ENCODE results near the gene TMEM25.
"Not testable (repeated sequence)": the region's sequence is repeated elsewhere in the genome, so short reads cannot be mapped to it uniquely, and the experiment has no call there.

Gene TMEM25

DNA sequence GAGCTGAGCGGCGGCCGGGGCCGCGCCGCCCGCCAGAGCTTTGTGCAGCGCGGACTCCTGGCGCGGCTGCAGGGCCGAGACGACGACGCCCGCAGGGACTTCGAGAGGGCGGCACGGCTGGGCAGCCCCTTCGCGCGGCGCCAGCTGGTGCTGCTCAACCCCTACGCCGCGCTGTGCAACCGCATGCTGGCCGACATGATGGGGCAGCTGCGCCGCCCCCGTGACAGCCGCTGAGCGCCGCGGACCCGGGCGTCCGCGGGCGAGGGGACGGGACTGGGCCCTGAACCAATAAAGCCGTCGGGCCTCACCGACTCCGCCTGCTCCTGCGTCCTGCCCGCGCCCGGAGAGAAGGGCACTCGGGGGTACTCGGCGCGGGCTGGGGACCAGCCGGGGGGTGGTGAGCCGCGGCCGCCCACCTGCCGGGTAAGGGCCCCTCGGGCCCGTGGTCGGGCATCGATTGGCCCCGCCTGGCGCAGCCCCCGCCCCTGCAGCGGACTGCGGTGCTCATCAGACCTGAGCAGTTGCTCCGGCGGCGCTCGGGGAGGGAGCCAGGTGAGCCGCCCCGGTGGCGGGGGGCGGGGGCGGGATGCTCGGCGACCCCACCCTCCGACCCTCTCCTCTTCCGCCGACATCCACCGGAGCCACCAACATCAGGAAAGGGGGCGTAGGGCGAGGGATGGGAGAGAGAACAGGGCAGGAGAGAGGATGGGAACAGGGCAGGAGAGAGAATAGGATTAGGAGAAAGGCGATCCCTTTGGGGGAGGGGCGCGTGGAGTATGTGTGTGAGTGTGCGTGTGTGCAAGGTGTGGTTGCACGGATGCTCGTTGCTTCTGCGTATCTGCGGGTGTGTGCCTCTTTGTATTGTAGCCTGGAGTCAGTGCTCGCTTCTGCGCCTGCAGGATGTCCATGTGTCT, at the start of gene TMEM25:
TSS of gene TMEM25 (plus strand) at position 510 of the 914 bp plus-strand sequence. CDS start 610 bp downstream, outside the sequence.
- DNase-seq (ENCODE audit: low read depth in 2 of 2, low spot score in 1 of 2): peak; percentile 41 to 58

DNA sequence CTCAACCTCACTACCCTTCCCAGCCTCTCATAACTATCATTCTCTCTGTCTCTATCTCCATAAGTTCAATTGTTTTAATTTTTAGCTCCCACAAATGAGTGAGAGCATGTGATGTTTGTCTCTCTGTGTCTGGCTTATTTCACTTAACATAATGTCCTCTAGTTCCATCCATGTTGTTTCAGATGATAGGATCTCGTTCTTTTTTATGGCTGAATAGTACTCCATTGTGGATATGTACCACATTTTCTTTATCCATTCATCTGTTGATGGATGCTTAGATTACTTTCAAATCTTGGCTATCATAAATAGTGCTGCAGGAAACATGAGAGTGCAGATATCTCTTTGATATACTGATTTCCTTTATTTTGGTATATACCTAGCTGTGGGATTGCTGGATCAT, 49.8 kb upstream of the TMEM25 start:
- DNase-seq (ENCODE audit: low read depth in 2 of 2, low spot score in 1 of 2): not testable (repeated sequence)

DNA sequence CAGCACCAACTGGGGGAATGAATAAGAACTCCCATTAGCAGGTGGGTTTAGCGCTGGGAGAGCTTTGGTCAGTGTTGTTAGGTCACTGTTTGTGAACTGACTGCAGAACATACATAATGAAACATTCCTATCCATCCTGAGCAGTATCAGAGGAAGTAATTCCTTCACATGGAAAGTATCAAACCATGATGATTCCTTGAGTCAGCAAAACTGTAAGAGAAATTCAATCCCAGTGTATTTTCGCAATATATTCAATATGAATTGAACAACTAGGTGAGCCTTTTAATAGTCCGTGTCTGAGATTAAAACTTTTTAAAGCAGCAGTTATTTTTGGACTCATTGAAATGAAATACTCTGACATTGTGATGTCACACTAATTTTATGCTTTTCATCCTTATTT, 46.6 kb upstream of the TMEM25 start:
- DNase-seq (ENCODE audit: low read depth in 2 of 2, low spot score in 1 of 2): no peak

DNA sequence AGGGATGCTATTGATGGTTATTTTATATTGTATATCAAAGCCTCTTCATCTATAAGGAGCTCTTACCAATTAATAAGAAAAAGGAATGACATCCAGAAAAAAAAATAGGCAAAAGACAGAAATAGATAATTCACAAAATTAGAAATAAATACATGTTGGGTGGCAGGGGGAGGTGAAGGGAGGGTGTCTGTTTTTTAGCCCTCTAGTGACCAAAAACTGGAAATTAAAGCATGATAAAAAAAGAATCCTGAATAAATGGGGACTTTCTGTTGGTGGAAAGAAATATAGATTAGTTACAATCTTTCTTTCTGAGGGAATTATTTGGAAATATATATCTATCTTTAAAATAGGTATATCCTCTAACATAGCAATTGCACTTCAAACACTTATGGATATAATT, 45.7 kb upstream of the TMEM25 start:
- no peak for DNase-seq (ENCODE audit: low read depth in 2 of 2, low spot score in 1 of 2)

GRCh38 chr11:118488480-118489109, 42.4 kb upstream of the TMEM25 start:
- peak; percentile 49 to 58 for DNase-seq (ENCODE audit: low read depth in 2 of 2, low spot score in 1 of 2)

- DNase-seq (ENCODE audit: low read depth in 2 of 2, low spot score in 1 of 2): no peak
Measured at GRCh38 chr11:118491041-118491440, 40.0 kb upstream of the TMEM25 start.

DNA sequence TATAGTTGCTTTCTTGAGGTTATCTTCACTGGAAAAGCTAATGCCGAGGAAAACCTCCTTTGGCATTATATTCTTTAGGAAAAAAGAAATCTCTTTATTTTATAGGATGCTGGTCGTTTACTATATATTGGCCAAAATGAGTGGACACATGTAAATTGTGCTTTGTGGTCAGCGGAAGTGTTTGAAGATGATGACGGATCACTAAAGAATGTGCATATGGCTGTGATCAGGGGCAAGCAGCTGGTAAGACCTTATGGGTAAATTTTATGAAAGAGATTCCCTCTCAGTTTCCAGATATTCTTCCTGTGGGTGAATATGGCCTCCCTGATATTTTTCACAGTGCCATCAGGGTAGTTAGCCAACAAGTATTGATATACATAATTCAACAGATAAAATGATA, 33.2 kb upstream of the TMEM25 start:
- DNase-seq (ENCODE audit: low read depth in 2 of 2, low spot score in 1 of 2): no peak

DNA sequence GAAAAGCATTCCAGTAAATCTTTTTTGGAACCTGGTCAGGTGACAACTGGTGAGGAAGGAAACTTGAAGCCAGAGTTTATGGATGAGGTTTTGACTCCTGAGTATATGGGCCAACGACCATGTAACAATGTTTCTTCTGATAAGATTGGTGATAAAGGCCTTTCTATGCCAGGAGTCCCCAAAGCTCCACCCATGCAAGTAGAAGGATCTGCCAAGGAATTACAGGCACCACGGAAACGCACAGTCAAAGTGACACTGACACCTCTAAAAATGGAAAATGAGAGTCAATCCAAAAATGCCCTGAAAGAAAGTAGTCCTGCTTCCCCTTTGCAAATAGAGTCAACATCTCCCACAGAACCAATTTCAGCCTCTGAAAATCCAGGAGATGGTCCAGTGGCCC, 27.8 kb upstream of the TMEM25 start:
- no peak for DNase-seq (ENCODE audit: low read depth in 2 of 2, low spot score in 1 of 2)

GRCh38 chr11:118511601-118512000, 19.4 kb upstream of the TMEM25 start:
- DNase-seq (ENCODE audit: low read depth in 2 of 2, low spot score in 1 of 2): no peak

DNA sequence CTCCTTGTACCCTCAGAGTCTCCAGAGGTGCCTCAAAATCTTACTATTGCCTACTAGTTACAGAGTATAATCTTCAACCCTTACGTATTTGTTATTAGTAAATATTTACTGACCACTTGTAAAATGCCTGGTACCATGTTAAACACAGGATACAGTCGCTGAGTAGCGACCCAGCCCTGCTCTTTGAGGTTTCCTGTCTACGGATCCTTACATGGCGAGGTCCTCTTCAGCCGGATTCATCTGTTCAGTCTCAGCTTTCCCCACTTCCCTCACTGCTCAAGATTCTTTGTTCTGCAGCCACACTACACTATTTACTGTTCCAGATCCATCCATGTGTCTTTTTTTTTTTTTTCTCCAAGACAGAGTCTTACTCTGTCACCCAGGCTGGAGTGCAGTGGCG, 16.9 kb upstream of the TMEM25 start:
- DNase-seq (ENCODE audit: low read depth in 2 of 2, low spot score in 1 of 2): no peak

- DNase-seq (ENCODE audit: low read depth in 2 of 2, low spot score in 1 of 2): no peak
Measured at GRCh38 chr11:118519549-118519948, 11.4 kb upstream of the TMEM25 start.

GRCh38 chr11:118521892-118522311, 9.1 kb upstream of the TMEM25 start:
- no peak for DNase-seq (ENCODE audit: low read depth in 2 of 2, low spot score in 1 of 2)

GRCh38 chr11:118522571-118523072, 8.4 kb upstream of the TMEM25 start:
- DNase-seq (ENCODE audit: low read depth in 2 of 2, low spot score in 1 of 2): no peak

DNA sequence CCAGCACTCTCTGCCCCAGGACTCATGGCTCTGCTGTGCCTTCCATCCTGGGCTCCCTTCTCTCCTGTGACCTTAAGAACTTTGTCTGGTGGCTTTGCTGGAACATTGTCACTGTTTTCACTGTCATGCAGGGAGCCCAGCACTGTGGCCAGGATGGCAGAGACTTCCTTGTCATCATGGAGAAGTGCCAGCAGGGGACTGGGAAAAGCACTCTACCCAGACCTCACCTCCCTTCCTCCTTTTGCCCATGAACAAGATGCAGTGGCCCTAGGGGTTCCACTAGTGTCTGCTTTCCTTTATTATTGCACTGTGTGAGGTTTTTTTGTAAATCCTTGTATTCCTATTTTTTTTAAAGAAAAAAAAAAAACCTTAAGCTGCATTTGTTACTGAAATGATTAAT, 6.6 kb upstream of the TMEM25 start:
- DNase-seq (ENCODE audit: low read depth in 2 of 2, low spot score in 1 of 2): no peak

DNA sequence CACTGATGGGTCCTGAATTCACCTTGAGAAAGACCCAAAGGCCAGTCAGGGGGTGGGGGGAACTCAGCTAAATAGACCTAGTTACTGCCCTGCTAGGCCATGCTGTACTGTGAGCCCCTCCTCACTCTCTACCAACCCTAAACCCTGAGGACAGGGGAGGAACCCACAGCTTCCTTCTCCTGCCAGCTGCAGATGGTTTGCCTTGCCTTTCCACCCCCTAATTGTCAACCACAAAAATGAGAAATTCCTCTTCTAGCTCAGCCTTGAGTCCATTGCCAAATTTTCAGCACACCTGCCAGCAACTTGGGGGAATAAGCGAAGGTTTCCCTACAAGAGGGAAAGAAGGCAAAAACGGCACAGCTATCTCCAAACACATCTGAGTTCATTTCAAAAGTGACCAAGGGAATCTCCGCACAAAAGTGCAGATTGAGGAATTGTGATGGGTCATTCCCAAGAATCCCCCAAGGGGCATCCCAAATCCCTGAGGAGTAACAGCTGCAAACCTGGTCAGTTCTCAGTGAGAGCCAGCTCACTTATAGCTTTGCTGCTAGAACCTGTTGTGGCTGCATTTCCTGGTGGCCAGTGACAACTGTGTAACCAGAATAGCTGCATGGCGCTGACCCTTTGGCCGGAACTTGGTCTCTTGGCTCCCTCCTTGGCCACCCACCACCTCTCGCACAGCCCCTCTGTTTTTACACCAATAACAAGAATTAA, 6.1 kb upstream of the TMEM25 start:
- DNase-seq (ENCODE audit: low read depth in 2 of 2, low spot score in 1 of 2): no peak

GRCh38 chr11:118526688-118527087, 4.3 kb upstream of the TMEM25 start:
- no peak for DNase-seq (ENCODE audit: low read depth in 2 of 2, low spot score in 1 of 2)

DNA sequence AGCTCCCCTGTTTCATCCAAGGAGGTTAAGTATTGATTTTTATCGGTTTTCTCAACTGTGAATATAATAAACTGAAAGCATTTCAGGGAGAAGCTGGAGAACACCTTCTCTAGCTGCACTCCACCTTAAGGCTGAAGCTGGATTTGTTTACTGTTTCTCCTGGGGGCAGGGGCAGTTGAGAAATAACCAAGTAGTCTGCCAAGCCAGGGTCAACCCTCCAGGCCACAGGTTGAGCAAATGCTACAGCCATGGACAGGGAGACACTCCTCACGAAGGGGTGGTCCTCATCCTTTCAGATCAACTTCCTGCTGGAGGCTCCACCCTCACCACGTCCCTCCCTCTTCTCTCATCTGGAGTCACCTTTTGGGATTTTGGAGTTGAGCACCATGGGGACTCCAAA, 3.9 kb upstream of the TMEM25 start, which contains the start of gene TTC36:
TSS of gene TTC36 (plus strand) at position 366 of the 400 bp plus-strand sequence. CDS start at position 387, 21 bp downstream.
- DNase-seq (ENCODE audit: low read depth in 2 of 2, low spot score in 1 of 2): no peak

DNA sequence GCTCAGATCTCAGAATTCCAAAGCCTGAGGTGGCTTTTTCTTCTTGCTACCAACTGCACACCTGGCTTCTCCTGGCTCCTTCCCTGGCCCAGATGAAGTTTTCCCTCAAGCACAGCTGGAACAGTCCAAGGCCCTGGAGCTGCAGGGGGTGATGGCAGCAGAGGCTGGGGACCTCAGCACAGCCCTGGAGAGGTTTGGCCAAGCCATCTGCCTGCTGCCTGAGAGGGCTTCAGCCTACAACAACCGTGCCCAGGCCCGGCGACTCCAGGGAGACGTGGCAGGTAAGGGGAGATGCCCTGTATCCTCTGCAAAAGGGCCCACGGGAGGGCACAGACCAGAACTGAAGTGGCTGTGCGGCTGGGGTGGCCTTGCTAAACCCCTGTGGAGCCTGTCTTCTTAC, 2.5 kb upstream of the TMEM25 start:
- no peak for DNase-seq (ENCODE audit: low read depth in 2 of 2, low spot score in 1 of 2)

- DNase-seq (ENCODE audit: low read depth in 2 of 2, low spot score in 1 of 2): no peak
Measured at GRCh38 chr11:118529584-118530175, 1.3 kb upstream of the TMEM25 start.

GRCh38 chr11:118530180-118530682, 761 bp upstream of the TMEM25 start:
- no peak for DNase-seq (ENCODE audit: low read depth in 2 of 2, low spot score in 1 of 2)

DNA sequence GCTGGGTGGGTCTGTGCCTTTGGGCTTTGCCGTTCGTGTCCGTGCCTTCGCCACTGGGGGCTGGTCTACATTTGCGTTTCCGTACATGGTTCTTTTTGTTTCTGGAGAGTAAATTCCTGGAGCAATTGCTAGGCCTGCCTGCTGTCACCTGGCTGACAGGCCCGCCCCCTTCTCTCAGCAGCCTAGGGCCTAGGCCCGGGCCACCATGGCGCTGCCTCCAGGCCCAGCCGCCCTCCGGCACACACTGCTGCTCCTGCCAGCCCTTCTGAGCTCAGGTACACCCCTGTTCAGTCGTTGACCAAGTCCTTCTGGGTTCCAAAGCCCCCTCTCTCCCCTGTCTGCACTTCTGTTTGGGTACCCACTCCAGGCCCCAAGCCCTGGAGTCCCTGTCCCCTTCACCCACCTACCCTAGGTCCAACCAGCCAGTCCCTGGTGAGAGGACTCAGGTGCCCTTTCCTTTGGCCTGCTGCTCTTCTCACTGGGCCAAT, 649 bp downstream of the TMEM25 start:
- DNase-seq (ENCODE audit: low read depth in 2 of 2, low spot score in 1 of 2): no peak

Data from stimulated activated CD8-positive, alpha-beta memory T cell treated with anti-CD3 and anti-CD28 coated beads, Interleukin-4, amount 100 ng/mL, for 4 hours (primary cell).